ENCODE measurements around the gene OLFML1.

DNA sequence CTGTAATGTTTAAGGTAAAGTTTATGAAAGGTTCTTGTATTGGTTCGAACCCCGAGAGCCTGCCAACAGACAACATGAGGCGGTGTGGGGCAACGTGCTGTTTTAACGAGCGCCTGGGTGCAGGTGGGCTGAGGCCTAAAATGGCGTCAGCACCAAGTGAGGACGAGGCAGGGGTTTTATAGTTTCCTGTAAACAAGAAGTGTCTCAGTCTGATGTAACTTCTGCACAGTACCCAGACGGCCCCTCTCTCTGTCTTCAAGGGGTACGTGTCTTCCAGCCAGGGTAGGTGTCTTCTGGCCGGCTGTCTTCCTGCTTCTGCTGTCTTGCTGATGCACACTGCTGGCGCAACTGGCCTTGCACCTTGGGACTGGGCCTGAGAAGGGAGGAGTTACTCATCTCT is 31.2 kb downstream of the OLFML1 start:
- TF ChIP-seq, protein P1, sequence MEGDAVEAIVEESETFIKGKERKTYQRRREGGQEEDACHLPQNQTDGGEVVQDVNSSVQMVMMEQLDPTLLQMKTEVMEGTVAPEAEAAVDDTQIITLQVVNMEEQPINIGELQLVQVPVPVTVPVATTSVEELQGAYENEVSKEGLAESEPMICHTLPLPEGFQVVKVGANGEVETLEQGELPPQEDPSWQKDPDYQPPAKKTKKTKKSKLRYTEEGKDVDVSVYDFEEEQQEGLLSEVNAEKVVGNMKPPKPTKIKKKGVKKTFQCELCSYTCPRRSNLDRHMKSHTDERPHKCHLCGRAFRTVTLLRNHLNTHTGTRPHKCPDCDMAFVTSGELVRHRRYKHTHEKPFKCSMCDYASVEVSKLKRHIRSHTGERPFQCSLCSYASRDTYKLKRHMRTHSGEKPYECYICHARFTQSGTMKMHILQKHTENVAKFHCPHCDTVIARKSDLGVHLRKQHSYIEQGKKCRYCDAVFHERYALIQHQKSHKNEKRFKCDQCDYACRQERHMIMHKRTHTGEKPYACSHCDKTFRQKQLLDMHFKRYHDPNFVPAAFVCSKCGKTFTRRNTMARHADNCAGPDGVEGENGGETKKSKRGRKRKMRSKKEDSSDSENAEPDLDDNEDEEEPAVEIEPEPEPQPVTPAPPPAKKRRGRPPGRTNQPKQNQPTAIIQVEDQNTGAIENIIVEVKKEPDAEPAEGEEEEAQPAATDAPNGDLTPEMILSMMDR (IDR thresholded peaks at IDR 0.05; ENCODE audit: poor library complexity, severe bottlenecking), result no peak
- TF ChIP-seq EP300 (conservative IDR thresholded peaks at IDR 0.05; ENCODE audit: poor library complexity, severe bottlenecking) (no peak), SMC3 (conservative IDR thresholded peaks at IDR 0.05; ENCODE audit: poor library complexity) (no peak), EZH2 (IDR thresholded peaks at IDR 0.05; ENCODE audit: borderline replicate concordance, insufficient read depth, low read length, poor library complexity, severe bottlenecking) (no peak), MXI1 (conservative IDR thresholded peaks at IDR 0.05; ENCODE audit: poor library complexity, severe bottlenecking) (no peak), POLR2AphosphoS5 (IDR thresholded peaks at IDR 0.05) (no peak)
- TF ChIP-seq, protein P2, sequence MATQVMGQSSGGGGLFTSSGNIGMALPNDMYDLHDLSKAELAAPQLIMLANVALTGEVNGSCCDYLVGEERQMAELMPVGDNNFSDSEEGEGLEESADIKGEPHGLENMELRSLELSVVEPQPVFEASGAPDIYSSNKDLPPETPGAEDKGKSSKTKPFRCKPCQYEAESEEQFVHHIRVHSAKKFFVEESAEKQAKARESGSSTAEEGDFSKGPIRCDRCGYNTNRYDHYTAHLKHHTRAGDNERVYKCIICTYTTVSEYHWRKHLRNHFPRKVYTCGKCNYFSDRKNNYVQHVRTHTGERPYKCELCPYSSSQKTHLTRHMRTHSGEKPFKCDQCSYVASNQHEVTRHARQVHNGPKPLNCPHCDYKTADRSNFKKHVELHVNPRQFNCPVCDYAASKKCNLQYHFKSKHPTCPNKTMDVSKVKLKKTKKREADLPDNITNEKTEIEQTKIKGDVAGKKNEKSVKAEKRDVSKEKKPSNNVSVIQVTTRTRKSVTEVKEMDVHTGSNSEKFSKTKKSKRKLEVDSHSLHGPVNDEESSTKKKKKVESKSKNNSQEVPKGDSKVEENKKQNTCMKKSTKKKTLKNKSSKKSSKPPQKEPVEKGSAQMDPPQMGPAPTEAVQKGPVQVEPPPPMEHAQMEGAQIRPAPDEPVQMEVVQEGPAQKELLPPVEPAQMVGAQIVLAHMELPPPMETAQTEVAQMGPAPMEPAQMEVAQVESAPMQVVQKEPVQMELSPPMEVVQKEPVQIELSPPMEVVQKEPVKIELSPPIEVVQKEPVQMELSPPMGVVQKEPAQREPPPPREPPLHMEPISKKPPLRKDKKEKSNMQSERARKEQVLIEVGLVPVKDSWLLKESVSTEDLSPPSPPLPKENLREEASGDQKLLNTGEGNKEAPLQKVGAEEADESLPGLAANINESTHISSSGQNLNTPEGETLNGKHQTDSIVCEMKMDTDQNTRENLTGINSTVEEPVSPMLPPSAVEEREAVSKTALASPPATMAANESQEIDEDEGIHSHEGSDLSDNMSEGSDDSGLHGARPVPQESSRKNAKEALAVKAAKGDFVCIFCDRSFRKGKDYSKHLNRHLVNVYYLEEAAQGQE (IDR thresholded peaks at IDR 0.05; ENCODE audit: borderline replicate concordance), result no peak

Data from neural cell (in vitro differentiated cells).